ENCODE measurements around the gene ISM2.

ISM2 gene

DNA sequence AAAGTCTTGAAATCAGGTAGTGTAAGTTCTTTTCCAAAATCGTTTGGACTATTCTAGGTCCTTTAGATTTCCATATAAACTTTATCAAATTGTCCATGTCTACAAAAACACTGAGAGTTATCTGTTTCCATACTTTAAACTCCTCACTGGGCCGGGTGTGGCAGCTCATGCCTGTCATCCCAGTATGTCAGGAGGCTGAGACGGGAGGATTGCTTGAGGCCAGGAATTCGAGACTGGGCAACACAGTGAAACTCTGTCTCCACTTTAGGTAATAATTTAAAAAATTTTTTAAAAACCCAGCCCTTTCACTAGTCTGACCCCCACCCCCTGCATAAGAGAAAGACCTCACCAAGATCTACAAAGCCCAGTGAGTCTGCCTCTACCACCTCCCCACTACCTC lies 6.4 kb upstream of the ISM2 start:
- no peak for DNase-seq

DNA sequence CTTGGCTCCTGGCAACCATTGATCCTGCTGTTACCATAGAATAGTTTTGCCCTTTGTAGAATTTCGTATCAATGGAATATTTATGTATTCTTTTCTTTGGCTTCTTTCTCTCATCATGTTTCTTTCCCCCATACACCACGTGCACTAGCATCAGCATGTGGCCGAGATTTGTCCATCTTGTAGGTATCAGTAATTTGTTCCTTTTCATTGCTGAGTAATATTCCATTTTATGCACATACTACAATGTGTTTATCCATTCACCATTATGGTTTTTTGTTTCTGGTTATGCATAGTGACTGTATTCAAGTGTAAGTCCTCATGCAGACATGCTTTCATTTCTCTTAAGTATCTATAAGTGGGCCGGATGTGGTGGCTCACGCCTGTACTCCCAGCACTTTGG lies 4.5 kb upstream of the ISM2 start:
- no peak for DNase-seq

DNA sequence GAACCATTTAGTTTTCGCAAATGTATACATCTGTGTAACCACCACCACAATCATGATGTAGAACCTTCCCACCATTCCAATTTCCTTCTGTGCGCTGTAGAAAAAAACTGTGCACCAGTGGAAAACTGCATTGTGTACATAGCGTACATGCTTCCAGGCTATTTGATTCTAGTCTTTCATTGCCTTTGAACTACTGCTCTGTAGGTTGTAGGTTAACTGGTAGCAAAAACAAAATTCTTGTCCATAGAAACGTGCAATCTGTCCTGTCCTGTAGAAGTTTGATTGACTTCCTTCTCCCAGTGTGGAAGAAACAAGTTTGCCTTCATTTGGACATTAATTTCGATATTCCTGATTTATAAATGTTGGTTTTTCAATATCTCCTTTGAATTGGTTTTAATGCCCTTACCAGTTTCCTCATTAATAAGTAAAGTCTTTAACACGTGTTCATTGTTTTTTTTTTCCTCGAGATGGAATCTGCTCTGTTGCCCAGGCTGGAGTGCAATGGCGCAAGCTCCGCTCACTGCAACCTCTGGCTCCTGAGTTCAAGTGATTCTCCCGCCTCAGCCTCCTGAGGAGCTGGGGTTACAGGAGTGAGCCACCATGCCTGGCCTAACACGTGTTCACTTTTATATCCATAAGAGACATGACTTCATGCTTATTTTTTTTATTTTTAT lies 3.6 kb upstream of the ISM2 start:
- DNase-seq = no peak

DNA sequence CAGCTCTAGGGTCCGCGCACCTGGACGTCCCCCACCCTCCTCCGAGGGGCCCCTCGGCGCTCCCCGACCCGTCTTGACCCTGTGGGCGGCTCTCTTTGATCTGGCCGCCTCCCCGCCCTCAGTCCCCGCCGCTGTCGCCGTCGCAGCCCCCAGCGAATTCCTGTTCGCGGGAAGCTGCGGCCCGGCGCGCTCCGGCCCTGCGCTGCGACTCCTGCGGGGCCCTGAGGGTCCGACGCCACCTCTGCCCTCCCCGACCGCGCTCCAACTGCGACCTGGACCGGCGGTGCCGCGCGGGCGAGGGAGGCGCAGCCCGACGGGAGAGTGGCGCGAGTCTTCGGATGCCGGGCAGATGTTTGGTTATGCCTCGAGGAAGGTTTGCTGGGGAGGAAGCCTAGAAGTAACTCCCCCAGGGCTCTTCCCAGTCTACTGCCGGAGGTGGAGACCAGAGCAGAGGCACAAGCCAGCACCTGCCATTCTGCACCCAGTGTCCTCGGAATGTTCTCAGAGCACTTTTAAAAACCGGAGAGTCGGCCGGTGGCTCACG lies 440 bp upstream of the ISM2 start:
- DNase-seq = no peak

DNA sequence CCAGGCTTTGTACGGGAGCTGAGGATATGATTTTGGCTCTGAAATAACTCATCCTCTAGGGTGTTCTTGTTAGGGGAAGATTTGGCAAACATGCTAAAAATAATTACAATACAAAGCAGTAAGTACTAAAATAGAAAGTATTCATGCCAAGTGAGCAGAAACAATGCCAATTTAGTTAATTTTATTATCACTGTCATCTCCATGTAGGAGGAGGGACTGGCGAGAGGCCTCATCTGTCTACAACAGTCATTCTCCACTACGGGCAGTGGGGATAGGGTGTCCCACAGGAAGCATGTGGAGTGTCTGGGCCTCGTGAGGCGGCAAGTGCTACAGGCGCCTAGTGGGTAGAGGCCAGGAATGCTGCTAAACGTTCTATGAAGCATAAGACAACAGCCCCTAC lies 3.3 kb downstream of the ISM2 start:
- no peak for DNase-seq

DNA sequence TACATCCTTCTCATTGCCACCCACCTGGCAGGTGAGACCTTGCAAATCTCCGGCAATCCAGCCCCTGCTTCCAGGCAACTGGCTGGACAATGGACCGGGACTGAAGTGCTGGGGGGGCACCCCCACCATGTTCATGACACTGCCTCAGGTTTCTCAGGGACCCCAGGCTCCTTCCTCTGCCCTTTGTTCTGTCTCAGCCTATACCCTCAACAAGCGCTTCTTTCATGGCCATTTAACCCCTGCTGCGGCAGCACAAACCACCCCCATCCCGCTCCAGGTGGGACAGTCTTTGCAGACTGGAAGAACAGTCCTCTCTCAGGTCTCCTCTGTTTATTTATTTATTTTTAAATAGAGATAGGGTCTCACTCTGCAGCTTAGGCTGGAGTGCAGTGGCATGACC lies 7.6 kb downstream of the ISM2 start:
- no peak for DNase-seq

DNA sequence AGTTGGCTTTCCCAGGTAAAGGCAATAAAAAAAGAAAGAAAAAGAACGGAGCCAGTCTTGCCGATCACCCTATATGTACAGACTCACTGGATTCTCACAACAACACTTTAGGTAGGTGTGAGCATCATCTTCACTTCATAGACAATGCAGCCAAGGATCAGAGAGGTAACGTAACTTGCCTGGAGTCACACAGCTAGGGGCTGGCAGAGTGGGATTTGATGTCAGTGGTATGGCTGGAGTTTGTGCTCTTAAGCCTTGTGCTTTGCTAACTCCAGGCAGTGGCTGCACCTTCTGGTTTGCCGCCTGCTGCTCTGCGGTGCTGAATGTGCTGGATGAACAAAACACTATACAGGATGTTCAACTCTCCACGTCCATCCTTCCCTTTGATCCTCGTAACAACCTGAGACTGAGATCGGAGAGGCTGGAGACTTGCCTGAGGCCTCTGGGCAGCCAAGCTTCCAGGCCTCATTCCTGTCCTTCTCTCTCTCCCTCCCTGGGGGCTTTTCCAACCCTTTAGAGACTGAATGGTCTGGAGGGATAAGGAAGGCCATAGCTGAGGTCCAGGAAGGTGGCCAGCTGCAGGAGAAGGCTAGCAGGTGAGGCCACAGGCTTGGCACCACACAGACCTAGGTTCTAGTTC lies 8.1 kb downstream of the ISM2 start:
- DNase-seq = no peak

DNA sequence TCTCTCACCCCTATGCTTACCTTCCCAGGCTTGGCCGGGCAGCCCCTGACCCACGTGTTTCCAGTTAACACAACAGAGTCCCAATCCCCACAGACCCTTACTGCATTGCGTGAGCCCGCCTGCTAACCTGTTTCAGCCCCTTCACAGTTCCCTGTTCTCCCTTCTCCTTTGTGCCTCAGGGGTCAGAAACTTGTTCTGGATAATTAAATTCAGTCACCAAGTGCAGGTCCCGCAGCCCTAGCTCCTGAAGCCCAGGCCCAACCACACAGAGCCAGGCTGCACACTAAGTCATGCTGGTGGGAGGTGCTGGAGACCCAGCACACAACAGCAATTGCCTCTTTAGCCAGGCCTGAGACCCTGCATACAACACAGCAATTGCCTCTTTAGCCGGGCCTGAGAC lies 9.6 kb downstream of the ISM2 start:
- DNase-seq = no peak

DNA sequence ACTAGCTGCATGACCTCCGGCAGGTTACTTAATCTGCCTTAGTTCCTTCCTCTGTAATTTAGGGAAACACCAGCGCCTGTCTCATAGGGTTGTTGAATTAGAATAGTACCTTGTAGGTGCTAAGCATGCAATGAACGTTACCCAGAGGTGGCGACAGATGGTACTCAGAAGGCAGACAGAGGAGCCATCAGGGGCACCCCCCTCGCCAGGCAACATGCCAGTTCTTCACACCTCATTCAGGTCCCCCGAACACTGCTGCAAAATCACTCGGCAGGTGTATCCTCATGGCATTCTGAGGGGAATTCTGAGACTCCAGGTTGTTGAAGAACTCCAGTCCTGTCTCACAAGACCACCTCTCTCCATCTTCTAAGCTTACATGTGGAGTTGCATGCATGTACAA lies 10.1 kb downstream of the ISM2 start:
- DNase-seq = no peak

DNA sequence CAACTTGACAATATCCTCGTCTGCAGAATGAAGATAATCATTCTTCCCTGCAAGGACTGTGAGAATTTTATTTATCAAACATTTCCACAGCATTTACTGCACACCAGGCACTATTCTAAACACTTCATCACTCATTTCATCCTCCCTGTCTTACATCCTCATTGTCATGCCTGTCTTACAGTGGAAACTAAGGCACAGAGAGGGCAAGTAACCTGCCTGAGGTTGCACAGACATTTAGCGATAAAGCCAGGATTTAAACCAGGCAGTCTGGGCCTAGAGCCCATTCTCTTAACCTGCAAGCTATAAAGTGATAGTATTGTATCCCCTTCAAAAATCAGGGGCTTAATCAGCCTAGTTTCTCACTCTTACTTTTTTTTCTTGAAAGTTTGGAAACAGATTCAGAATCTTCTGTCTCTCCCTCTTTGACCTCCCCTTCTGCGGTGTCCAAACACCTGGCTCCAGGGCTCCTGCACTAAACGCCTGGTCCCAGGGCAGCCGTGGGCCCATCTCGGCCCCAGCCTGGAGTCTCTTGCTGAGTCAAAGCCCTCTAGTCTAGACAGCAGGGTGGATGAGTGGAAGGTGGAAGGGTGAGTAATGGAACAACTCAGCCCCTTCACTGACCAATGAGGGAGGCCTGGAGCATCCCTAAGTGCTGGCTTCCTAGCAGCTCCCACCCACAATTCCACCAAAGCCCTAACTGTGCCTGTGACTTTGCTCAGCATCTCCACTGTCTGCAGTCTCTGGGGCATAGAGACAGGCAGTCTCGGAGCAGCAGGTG lies 12.5 kb downstream of the ISM2 start:
- DNase-seq = no peak

DNA sequence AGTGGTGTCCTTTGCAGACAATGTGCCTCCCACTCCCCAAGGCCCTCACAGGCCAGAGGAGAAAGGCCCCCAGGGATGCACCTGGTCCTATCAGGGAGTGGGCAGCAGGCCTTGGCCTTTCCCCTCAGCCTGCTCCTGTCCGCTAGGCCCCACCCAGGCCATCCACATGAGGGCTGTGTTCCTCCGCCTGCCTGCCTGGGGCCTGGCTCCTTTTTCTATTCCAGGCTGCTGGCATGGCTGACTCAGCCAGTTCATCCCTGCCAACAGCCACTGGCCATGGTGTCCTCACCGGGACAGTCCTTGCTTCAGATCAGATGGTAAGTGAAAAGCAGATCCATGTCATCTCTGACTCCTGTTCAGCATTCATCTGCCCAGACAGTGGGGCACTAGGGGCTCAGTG lies 13.4 kb downstream of the ISM2 start:
- no peak for DNase-seq

DNA sequence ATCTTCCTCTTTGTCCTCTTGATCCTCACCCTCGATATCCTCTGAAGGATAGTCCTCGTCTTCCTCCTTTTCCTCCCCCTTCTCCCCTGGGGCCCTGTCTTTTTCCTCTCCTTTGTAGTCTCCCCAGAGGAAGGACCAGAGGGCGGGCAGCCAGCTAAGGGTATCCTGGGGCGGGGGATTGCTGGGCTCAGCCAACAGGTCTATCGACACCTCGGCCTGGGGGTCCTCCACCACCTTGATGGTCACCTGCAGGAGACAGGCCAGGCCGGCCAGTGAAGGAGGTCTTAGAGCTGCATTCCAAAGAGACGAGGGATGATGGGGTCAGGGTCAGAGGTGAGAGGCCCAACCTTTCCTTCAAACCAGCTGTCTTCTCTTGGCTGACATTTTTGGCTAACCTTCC lies 16.2 kb downstream of the ISM2 start:
- DNase-seq = no peak

DNA sequence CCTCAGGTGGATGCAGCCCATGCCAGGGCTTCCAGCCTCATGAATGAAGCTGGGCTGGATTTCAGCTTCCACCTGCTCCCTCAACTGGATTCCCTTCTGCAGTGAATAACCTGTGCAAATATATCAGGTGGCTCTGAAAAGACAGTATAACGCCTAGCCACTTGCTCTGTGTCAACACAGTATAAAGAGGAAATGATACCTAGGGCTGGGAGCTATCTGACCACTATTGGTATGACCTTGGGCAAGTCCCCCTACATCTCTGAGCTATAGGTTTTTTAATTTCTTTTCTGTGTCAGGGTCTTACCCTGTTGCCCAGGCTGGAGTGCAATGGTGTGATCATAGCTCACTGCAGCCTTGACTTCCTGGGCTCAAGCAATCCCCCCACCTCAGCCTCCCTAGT lies 19.8 kb downstream of the ISM2 start:
- DNase-seq = no peak

DNA sequence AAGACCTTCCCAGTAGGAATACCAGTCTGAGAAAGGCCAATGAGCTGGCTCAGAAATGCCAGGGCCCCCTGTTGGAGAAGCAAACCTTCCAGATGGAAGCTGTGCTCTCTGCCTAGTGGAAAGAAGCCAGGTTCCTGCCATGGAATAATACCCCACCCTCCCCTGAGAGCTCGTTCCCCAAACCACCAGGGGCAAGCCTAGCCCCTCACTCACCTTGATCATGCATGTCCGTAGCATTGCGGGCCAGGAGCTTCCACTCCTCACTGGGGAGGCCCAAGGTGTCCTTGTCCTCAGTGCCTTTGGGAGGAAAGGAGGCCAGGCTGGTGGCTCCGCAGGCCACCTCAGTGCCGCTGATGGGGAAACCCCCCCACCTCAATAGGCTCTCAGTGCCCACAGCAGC lies 20.6 kb downstream of the ISM2 start:
- DNase-seq = no peak

DNA sequence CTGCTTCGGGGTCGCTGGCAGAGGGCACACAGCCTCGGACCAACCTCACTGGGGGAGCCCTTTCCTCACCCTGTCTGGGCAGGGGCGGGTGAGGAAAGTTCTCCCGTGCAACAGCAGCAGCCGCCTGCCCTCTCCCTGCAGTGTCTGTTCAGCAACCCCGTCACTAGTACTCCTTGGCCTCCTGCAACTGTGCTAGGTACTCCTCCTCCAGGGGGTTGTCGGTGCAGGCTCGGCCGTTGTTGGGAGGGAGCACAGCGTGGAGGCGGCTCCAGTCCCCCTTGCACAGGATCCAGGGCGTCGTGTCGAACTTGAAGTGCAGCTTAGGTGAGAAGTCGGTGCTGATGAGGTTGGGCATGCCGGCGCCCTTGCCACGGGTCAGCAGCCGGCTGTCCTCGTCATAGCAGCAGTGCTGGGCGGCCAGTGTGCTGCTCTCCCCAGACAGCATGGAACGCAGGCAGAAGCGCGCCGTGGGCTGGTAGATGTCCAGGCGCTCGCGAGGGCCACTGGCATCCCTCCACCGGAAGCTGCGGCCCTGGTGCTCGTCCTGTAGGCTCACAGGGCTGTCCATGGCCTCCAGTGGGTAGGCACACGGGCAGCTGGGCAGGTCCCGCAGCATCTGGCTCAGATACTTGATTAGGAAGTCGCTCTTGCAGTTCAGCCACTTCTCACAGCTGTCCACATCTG lies 23.0 kb downstream of the ISM2 start:
- no peak for DNase-seq

DNA sequence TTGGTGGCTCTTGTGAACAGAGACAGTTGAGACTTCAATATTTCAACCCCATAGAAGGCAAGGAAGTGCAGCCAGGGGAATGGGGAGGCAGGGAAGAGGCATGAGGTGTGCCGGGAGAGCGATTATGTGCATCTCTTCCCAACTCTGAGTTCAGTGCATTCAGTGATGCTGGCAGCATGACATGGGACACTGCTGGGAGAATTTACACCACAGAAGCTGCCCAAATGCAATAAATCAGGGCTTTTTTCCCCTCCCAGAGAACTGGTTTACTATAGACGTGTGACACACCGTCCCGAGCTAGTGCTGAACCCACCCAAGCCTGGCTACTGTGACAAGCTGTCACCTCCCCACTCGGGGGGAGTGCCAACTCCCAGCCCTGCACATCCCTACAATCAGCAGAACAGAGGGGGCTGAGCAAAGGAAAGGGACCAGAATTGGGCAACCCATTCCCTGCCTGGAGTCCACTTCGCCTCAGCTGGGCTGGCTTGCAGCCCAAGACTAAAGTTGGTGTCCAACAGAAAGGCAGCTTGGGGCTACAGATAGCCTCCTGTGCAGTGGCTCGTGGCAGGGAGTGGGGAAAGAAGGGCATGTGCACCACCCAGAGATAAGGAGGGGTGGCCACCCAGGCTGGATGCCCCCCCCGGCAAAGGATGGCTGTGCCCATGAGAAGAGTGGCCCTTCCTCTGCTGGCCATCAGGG lies 24.0 kb downstream of the ISM2 start:
- no peak for DNase-seq

DNA sequence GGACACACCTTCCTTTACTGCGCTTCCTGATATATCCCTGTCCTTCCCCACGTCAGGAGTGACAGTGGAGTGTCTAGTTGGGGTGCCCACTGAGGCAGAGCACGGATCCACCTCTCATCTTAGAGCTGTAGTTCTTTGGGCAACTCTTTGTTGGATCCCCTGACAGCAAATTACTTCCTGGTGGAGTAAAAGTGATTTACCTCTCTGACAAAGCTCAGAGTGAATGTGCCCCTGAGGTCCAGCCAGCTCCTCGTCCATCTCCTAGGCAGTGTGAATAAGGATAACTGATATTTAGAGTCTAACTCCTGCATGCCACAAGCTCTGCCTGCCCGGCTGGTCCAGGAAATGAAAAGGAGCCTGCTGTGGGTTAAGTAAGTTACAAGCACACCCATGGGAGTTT lies 24.7 kb downstream of the ISM2 start:
- DNase-seq = no peak

DNA sequence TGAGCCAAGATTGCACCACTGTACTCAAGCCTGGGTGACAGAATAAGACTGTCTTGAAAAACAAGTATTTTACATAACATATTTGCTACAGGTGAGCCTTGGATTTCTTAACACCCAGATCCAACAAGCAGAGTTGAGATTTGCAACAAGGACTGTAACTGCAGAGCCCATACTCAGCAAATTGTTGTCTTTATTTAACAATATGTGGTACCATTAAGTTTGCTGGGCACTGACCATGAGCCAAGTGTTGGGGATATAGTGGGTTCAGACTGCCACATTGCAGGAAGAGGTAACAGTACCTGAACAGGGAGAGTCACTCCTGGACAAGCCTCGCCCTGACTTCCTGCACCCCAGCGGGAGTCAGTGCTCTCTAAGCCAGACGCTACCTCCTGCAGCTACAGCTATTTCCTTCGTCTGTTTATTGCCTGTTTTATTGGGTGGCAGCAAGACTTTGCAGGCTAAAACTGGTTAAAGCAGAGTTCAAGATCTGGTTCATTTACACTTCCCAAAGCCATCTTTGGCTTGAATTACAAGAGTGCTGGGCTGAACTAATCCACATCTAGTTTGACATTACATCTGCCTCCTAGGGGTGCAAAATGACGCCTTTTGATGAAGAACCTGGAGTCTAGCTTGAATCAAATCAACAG lies 28.3 kb downstream of the ISM2 start:
- DNase-seq = no peak

DNA sequence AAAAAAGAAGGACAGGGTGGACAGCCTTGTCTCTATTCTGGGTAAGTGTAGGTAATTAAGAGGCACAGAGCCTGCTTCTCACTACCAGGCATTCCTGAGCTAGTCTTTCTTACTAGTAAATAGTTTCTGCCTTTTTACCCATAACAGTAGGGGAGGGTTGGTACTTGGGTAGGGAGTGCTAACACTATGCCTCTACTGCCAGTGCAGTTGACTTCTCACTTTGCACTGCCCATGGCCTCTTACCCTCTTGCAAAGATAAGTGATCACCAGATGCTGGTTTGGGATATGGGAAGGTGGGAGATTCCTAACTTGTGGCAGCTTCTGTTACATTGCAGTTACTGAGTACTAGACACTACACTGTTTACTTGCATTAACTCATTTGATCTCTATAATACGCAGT lies 29.1 kb downstream of the ISM2 start:
- no peak for DNase-seq

DNA sequence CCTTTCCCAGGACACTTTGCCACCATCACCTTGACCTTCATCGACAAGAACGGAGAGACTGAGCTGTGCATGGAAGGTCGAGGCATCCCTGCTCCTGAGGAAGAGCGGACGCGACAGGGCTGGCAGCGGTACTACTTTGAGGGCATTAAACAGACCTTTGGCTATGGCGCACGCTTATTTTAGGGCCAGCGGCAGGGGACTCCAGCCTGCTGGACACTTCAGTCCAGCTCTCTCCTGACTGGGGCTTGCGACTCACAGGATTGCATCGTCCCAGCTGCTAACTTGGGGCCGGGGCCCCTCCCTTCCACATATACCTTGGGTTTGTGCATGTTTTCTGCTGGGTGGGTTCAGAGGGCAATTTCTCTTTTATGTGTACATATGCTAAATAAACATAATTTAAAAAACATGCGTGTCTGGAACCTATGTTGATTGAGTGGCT lies 29.5 kb downstream of the ISM2 start:
- DNase-seq = no peak

DNA sequence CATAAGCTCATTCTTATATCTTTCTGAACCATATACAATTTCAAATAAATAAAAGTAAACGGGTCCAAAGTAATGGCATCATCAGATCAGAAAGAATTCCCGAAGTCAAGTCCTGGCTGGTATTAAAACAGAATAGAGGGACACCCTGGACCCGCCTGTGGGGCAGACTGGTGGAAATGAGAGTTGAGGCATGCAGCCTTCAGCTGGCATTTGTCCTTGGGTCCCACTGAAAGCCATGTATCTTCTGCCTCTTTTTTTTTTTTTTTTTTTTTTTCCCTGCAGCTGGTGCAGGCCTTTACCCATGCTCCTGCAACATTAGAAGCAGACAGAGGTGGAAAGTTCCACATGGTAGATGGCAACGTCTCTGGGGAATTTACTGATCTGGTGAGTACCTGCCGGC lies 30.8 kb downstream of the ISM2 start:
- no peak for DNase-seq

DNA sequence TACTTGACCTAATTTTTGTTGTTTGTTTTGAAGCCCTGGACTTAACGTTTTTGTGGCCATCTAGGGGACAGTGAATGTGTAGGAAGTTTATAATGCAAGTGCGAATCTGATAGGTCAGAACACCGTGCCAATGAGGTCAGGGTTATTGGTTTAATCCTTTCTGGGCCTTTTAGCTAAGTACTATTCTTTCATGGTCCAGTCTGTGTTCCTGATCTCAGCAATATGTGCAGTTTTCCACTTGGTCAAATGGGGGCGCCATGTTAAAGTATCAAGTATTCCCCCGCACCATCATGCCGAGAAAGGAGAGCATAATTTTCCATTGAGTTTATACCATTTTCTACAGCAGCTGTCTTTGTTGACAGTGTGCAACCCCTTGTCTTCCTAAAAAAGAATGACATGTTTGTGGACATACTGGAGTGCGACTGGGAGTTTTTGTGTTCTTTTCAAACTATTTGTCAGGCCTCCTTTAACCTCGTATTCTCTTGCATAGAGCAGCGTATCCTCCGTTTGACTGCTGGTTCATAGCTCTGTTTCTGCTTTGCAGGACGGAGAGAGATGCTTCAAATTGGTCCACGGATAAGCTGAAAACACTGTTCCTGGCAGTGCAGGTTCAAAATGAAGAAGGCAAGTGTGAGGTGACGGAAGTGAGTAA lies 39.4 kb downstream of the ISM2 start:
- peak; percentile 77 for DNase-seq

All from activated CD4-positive, alpha-beta T cell treated with anti-CD3 and anti-CD28 coated beads, Interleukin-2, Interleukin-6, amounts not matched to agents 100 ng/mL and 50 ng/mL, durations not matched to agents 16 hours and 8 hours (primary cell).